GM21529 (cell line): ENCODE data around the gene STK17B.
A peak's percentile ranks its signal among the peaks of the same experiment; 100 is the strongest.
"Not testable (repeated sequence)": the region's sequence is repeated elsewhere in the genome, so short reads cannot be mapped to it uniquely, and the experiment has no call there.

Experiments used
- ATAC-seq: cut with Tn5 transposase; IDR thresholded peaks from one replicate; pipeline ENCODE4 v1.9.1; 2021; ENCODE audit not compliant: unreplicated experiment

STK17B gene

GRCh38 chr2:196171248-196171871, at the start of gene STK17B:
Gene STK17B (minus strand): TSS chr2:196171578. CDS start chr2:196163383, 8,195 bp downstream.
- ATAC-seq = peak; percentile 52

GRCh38 chr2:196220671-196221070, 49.3 kb upstream of the STK17B start:
- no peak for ATAC-seq

- no peak for ATAC-seq
Observed at GRCh38 chr2:196219671-196220070, 48.3 kb upstream of the STK17B start.

GRCh38 chr2:196218106-196218505, 46.7 kb upstream of the STK17B start:
- no peak for ATAC-seq

GRCh38 chr2:196217116-196217515, 45.7 kb upstream of the STK17B start:
- ATAC-seq = peak; percentile 59

GRCh38 chr2:196215376-196215775, 44.0 kb upstream of the STK17B start:
- ATAC-seq = no peak

- no peak for ATAC-seq
Observed at GRCh38 chr2:196214156-196214555, 42.8 kb upstream of the STK17B start.

- no peak for ATAC-seq
Observed at GRCh38 chr2:196213252-196213980, 42.0 kb upstream of the STK17B start.

GRCh38 chr2:196208915-196209314, 37.5 kb upstream of the STK17B start:
- no peak for ATAC-seq

GRCh38 chr2:196206804-196207203, 35.4 kb upstream of the STK17B start:
- no peak for ATAC-seq

GRCh38 chr2:196205881-196206435, 34.6 kb upstream of the STK17B start:
- ATAC-seq = no peak

GRCh38 chr2:196205011-196205766, 33.8 kb upstream of the STK17B start:
- ATAC-seq = no peak

GRCh38 chr2:196201229-196202009, 30.0 kb upstream of the STK17B start:
- no peak for ATAC-seq

- ATAC-seq = peak; percentile 99
Observed at GRCh38 chr2:196200557-196200956, 29.2 kb upstream of the STK17B start.

- no peak for ATAC-seq
Observed at GRCh38 chr2:196195758-196196157, 24.4 kb upstream of the STK17B start.

GRCh38 chr2:196195302-196195701, 23.9 kb upstream of the STK17B start:
- ATAC-seq = no peak

- ATAC-seq = no peak
Observed at GRCh38 chr2:196191541-196191940, 20.2 kb upstream of the STK17B start.

GRCh38 chr2:196187898-196188458, 16.6 kb upstream of the STK17B start:
- peak; percentile 45 for ATAC-seq

GRCh38 chr2:196187175-196187700, 15.9 kb upstream of the STK17B start:
- ATAC-seq = not testable (repeated sequence)
